ENCODE data around the gene ICAM5. TPM values are rescaled to one million over a fixed set of nuclear protein-coding genes. Genes with fewer than 3 reads are reported as not detected.

ICAM5 gene
- total RNA-seq, 1 donor, result 11.7 TPM

DNA sequence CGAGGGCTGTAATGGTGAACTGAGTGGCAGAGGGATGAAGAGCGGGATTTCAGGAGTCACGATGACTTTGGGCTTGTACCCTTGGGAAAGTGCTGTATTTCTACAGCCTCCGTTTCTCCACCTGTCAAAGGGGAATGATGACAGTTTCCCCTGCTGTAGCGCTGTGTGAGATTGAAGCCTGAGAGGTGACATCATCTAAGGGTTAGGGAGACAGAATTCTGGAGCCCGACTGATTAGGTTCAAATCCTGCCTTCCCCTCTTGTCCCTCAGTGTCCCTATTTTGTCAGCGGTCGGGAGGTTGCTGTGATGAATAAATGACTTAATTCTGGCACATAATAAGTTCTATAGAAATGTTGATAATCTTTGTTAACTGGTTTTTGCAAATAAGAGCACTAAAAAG, 37.0 kb upstream of the ICAM5 start:
- H3K4me3 ChIP-seq (ENCODE audit: low read depth, low read length), result peak overlapping the region; percentile 99
- no peak for DNase-seq (ENCODE audit: low read depth)
- TF ChIP-seq CTCF (IDR thresholded peaks at IDR 0.05; ENCODE audit: insufficient read depth, low read depth, low read length), result no peak

DNA sequence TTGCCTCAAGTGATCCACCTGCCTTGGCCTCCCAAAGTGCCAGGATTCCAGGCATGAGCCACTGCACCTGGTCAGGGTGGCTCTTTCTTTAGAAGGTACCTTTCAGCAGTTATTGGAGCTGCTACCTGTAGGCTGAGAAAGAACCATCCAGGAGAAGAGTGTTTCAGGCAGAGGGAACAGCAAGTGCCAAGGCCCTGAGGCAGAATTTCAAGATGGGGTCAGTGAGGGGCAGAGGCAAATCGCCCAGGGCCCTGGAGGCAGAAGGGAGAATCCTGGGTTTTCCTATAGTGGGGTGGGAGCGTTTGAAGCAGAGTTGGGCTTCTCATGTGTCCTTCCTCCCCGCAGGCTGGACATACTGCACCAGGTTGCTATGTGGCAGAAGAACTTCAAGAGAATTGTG, 35.5 kb upstream of the ICAM5 start:
- DNase-seq (ENCODE audit: low read depth), result no peak
- TF ChIP-seq CTCF (IDR thresholded peaks at IDR 0.05; ENCODE audit: insufficient read depth, low read depth, low read length), result no peak
- H3K4me3 ChIP-seq (ENCODE audit: low read depth, low read length), result no peak overlapping the region

DNA sequence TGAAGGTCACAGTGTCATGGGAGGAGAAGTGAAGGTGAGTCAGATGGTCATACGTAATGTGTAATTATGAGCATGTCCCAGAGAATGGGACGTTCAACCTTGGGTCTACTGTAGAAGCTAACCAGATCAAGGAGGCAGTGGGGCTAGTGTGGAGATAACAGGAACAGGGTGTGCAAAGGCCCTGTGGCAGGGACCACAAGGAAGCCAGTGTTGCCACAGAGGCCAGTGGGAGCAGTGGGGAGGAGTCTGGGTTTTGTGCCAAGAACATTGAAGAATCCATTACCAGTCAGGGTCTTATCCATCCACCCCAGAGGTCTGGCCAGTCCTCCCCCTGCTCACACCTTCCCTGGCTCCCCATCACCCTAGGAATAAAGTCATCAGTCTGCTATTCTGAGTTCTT, 34.4 kb upstream of the ICAM5 start:
- no peak for DNase-seq (ENCODE audit: low read depth)
- H3K4me3 ChIP-seq (ENCODE audit: low read depth, low read length), result no peak overlapping the region
- TF ChIP-seq CTCF (IDR thresholded peaks at IDR 0.05; ENCODE audit: insufficient read depth, low read depth, low read length), result no peak

- no peak for TF ChIP-seq CTCF (IDR thresholded peaks at IDR 0.05; ENCODE audit: insufficient read depth, low read depth, low read length)
- DNase-seq (ENCODE audit: low read depth), result no peak
These were observed 33.2 kb upstream of the ICAM5 start for GRCh38 chr19:10256551-10256950.

DNA sequence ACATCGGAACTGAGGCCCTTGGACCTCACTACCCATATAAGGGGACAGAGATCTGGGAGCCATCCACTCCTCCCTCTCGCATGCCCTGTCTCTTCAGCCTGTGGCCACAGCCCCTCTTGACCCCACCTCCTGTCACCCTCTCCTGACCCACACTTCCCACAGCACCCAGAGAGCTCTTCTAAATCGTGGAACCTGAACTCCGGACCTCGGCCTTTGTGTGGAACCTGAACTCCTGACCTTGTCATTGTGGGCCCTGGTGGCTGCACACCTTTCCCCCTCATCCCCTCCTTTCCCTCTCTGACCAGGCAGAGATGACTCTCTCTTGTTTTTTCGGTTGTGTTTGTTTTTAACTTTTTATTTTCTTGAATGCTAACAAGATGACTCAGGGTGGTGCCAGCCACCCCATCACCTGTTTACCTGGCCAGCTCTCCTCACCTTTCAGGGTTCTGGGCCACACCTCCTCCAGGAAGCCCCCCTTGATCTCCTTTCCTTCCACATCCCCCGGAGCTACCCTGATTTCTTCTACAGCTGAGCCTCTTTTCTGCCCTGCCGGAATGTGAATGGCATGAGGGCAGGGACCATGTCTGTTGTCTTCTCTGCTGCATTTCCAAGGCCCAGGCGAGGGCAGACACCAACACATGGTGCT, 32.7 kb upstream of the ICAM5 start:
- DNase-seq (ENCODE audit: low read depth), result no peak
- TF ChIP-seq CTCF (IDR thresholded peaks at IDR 0.05; ENCODE audit: insufficient read depth, low read depth, low read length), result no peak
- no peak overlapping the region for H3K4me3 ChIP-seq (ENCODE audit: low read depth, low read length)

More at GRCh38 chr19:10256551-10256950, 33.2 kb upstream of the ICAM5 start:
- H3K4me3 ChIP-seq (ENCODE audit: low read depth, low read length), result no peak overlapping the region

DNA sequence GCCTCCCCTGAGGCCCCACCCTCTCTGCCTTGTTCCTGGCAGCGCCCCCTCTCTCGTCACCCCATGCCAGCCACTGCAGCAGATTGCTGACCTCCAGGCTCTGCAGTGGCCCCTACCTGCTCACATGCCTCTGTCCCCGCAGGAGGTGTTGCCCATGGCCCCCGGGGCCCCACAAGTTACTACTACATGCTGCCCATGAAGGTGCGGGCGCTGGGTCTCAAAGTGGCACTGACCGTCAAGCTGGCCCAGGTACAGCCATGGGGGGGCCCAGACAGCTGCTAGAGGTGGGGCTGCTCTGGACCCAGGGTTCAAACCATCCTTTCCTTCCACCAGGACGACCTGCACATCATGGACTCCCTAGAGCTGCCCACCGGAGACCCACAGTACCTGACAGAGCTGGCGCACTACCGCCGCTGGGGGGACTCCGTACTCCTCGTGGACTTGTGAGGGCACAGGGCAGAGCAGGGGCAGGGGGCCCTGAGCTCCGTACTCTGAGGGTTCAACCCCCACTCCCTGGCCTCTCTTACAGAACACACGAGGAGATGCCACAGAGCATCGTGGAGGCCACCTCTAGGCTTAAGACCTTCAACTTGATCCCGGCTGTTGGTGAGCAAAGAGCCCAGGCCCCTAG, 31.6 kb upstream of the ICAM5 start:
- DNase-seq (ENCODE audit: low read depth), result no peak
- H3K4me3 ChIP-seq (ENCODE audit: low read depth, low read length), result no peak overlapping the region
- no peak for TF ChIP-seq CTCF (IDR thresholded peaks at IDR 0.05; ENCODE audit: insufficient read depth, low read depth, low read length)

All from fibroblast of villous mesenchyme (primary cell).